GM10847 (cell line): ENCODE results near the gene C16orf74.

Source experiments
- POLR2A ChIP-seq: IDR thresholded peaks from 2 replicates; pipeline ENCODE4 v1.6.1; 2011; ENCODE audit not compliant: insufficient read length; ENCODE audit errors: extremely low read depth

Gene C16orf74

GRCh38 chr16:85781156-85781555, 30.3 kb upstream of the C16orf74 start:
- TF ChIP-seq POLR2A, result no peak

GRCh38 chr16:85780281-85780680, 29.4 kb upstream of the C16orf74 start:
- no peak for TF ChIP-seq POLR2A

GRCh38 chr16:85778873-85779272, 28.0 kb upstream of the C16orf74 start:
- TF ChIP-seq POLR2A, result no peak

- TF ChIP-seq POLR2A, result no peak
Measured at GRCh38 chr16:85777583-85778310, 26.9 kb upstream of the C16orf74 start.

GRCh38 chr16:85774811-85775210, 23.9 kb upstream of the C16orf74 start:
- no peak for TF ChIP-seq POLR2A

GRCh38 chr16:85774136-85774535, 23.2 kb upstream of the C16orf74 start:
- TF ChIP-seq POLR2A, result no peak

GRCh38 chr16:85773044-85773443, 22.1 kb upstream of the C16orf74 start:
- TF ChIP-seq POLR2A, result no peak

- no peak for TF ChIP-seq POLR2A
Measured at GRCh38 chr16:85770741-85771140, 19.8 kb upstream of the C16orf74 start.

GRCh38 chr16:85768199-85768598, 17.3 kb upstream of the C16orf74 start:
- no peak for TF ChIP-seq POLR2A

- no peak for TF ChIP-seq POLR2A
Measured at GRCh38 chr16:85767531-85767930, 16.6 kb upstream of the C16orf74 start.

GRCh38 chr16:85765767-85766166, 14.9 kb upstream of the C16orf74 start:
- TF ChIP-seq POLR2A, result no peak

- TF ChIP-seq POLR2A, result no peak
Measured at GRCh38 chr16:85765211-85765610, 14.3 kb upstream of the C16orf74 start.

- TF ChIP-seq POLR2A, result no peak
Measured at GRCh38 chr16:85763616-85764015, 12.7 kb upstream of the C16orf74 start.

- TF ChIP-seq POLR2A, result no peak
Measured at GRCh38 chr16:85762970-85763369, 12.1 kb upstream of the C16orf74 start.

- TF ChIP-seq POLR2A, result no peak
Measured at GRCh38 chr16:85761861-85762260, 11.0 kb upstream of the C16orf74 start.

GRCh38 chr16:85759631-85760419, 8.9 kb upstream of the C16orf74 start:
- TF ChIP-seq POLR2A, result no peak
